ENCODE results near the gene TMEM229B. TPM values are rescaled to one million over a fixed set of nuclear protein-coding genes. Genes with fewer than 3 reads are reported as not detected.

Gene TMEM229B
- total and polyA plus RNA-seq, 2 of the 4 experiments (the other 2 are of a cell fraction) = under 0.01 TPM; not detected in 1

DNA sequence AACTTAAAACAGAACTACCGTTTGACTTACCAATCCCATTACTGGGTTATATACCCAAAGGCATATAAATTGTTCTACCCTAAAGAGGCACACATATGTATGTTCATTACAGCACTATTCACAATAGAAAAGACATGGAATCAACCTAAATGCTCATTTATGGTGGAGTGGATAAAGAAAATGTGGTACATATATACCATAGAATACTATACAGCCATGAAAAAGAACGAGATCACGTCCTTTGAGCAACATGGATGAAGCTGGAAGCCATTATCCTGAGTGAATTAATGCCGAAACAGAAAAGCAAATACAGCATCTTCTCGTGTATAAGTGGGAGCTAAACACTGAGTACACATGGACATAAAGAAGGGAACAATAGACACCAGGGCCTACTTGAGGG lies 31.8 kb downstream of the TMEM229B start:
- Histone ChIP-seq H3K14ac (replicated peaks; ENCODE audit: low read depth, low read length) (no peak overlapping the region), H3K9me3 (ENCODE audit: control insufficient read depth, insufficient read depth, low read length) (no peaks in the 10 kb centered on the region), H3K79me1 (ENCODE audit: low read depth in 1 of 2, low read length in 2 of 2) (no peaks in the 10 kb centered on the region), H4K5ac (ENCODE audit: low read depth, low read length) (no peak overlapping the region), H3K56ac (ENCODE audit: extremely low read depth, insufficient read depth, low read length) (no peak overlapping the region), H2BK20ac (ENCODE audit: low read depth, low read length) (no peak overlapping the region), H4K20me1 (ENCODE audit: insufficient read depth, low read length) (no peaks in the 10 kb centered on the region), H3K27me3 (ENCODE audit: control insufficient read depth, insufficient read depth, low read length) (peaks cover 34% of the 10 kb centered on the region), H3K9ac (ENCODE audit: low read depth, low read length) (no peak overlapping the region), H2BK5ac (ENCODE audit: low read depth, low read length, poor library complexity, severe bottlenecking) (no peak overlapping the region), H2BK15ac (ENCODE audit: low read depth, low read length) (no peak overlapping the region), H3K27ac (ENCODE audit: insufficient read depth, low read length) (no peak overlapping the region), H4K8ac (ENCODE audit: low read depth in 2 of 2, low read length in 2 of 2) (no peak overlapping the region), H3K23ac (ENCODE audit: low read depth, low read length) (no peak overlapping the region), H3K4me3 (ENCODE audit: insufficient read depth, low read depth, low read length) (no peak overlapping the region), H3K4me1 (ENCODE audit: control insufficient read depth, insufficient read depth, low read length) (no peaks in the 10 kb centered on the region), H2AFZ (replicated peaks; ENCODE audit: low read length, poor library complexity) (no peak overlapping the region), H3K4ac (ENCODE audit: low read depth, low read length) (no peak overlapping the region), H3K18ac (ENCODE audit: low read depth, low read length) (no peak overlapping the region), H3K36me3 (ENCODE audit: control insufficient read depth, insufficient read depth, low read length) (no peaks in the 10 kb centered on the region), H3K9me1 (ENCODE audit: insufficient read depth, low read length) (no peaks in the 10 kb centered on the region), H2AK9ac (replicated peaks; ENCODE audit: low read depth, low read length, poor library complexity) (no peak overlapping the region), H2AK5ac (ENCODE audit: low read depth, low read length) (no peak overlapping the region), H2BK120ac (ENCODE audit: low read depth, low read length) (no peak overlapping the region), H3K4me2 (ENCODE audit: low read depth, low read length) (no peak overlapping the region), H4K91ac (ENCODE audit: insufficient read depth, low read depth, low read length) (no peak overlapping the region)
- POLR2A ChIA-PET (ENCODE audit: unreplicated experiment) = no interaction called here
- DNase-seq (no peak), ATAC-seq (ENCODE audit: low read depth) (no peak)
- CTCF ChIA-PET = no interaction called here
- BruUV-seq (replicated peaks) = no TSS peak
- 50% methylated on average over 1 of the region's 5 CpGs; no CpG with 5 or more reads in 1 of the 2 experiments for WGBS, 2 experiments (ENCODE audit: extremely low coverage in 2 of 2, insufficient read length in 1 of 2)
- TF ChIP-seq RCOR1 (IDR thresholded peaks at IDR 0.05; ENCODE audit: insufficient replicate concordance, low read length) (no peak), CHD1 (IDR thresholded peaks at IDR 0.05; ENCODE audit: low read depth, low read length) (no peak), MXI1 (IDR thresholded peaks at IDR 0.05; ENCODE audit: borderline replicate concordance, low read depth, low read length) (no peak), MAZ (IDR thresholded peaks at IDR 0.05; ENCODE audit: borderline replicate concordance, low read depth, low read length) (no peak), MAFK (IDR thresholded peaks at IDR 0.05; ENCODE audit: low read depth, low read length) (no peak), NFE2L2 (IDR thresholded peaks at IDR 0.05; ENCODE audit: low read depth, low read length) (no peak), BHLHE40 (IDR thresholded peaks at IDR 0.05; ENCODE audit: low read depth, low read length) (no peak)
- TF ChIP-seq, protein P1, sequence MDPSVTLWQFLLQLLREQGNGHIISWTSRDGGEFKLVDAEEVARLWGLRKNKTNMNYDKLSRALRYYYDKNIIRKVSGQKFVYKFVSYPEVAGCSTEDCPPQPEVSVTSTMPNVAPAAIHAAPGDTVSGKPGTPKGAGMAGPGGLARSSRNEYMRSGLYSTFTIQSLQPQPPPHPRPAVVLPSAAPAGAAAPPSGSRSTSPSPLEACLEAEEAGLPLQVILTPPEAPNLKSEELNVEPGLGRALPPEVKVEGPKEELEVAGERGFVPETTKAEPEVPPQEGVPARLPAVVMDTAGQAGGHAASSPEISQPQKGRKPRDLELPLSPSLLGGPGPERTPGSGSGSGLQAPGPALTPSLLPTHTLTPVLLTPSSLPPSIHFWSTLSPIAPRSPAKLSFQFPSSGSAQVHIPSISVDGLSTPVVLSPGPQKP (IDR thresholded peaks at IDR 0.05; ENCODE audit: borderline replicate concordance, low read depth, low read length) = no peak
- TF ChIP-seq, protein P2, sequence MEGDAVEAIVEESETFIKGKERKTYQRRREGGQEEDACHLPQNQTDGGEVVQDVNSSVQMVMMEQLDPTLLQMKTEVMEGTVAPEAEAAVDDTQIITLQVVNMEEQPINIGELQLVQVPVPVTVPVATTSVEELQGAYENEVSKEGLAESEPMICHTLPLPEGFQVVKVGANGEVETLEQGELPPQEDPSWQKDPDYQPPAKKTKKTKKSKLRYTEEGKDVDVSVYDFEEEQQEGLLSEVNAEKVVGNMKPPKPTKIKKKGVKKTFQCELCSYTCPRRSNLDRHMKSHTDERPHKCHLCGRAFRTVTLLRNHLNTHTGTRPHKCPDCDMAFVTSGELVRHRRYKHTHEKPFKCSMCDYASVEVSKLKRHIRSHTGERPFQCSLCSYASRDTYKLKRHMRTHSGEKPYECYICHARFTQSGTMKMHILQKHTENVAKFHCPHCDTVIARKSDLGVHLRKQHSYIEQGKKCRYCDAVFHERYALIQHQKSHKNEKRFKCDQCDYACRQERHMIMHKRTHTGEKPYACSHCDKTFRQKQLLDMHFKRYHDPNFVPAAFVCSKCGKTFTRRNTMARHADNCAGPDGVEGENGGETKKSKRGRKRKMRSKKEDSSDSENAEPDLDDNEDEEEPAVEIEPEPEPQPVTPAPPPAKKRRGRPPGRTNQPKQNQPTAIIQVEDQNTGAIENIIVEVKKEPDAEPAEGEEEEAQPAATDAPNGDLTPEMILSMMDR (conservative IDR thresholded peaks at IDR 0.05; ENCODE audit: low read depth, low read length) = no peak
- dilution Hi-C loops (cut with HindIII; ENCODE audit: low sequenced_read_pairs, unreplicated experiment) = no loop called here
- intact Hi-C loops (cut with micrococcal nuclease) = no loop called here
- in situ Hi-C loops (cut with MboI; ENCODE audit: low sequenced_read_pairs) = no loop called here
